ENCODE measurements around the gene SLC9A8.
"Not testable (repeated sequence)": the region's sequence is repeated elsewhere in the genome, so short reads cannot be mapped to it uniquely, and the experiment has no call there.

Gene SLC9A8

DNA sequence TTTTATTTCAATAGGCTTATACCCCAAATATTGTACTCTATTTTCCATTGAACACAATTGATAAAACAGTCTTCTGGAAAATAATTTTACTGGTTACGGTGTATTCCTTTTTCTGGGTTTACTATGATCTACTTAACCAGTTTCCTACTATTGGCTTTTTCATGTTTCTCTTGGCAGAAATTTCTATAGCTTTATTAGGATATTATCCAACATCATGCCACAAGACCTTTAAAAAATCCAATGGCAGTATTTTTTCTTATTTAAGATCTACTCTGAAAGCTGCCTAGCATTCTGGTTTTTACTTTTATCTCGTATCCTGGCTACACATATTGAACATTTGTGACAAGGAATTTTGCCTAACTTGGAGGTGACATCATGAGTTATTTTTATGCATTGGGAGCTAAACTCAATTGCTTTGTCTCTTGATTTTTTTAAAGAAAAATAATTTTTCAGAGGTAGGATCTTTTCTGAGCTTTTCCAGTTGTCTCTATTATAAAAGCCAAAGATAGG is 45.5 kb downstream of the SLC9A8 start:
- H3K36me3 ChIP-seq (ENCODE audit: insufficient read depth, low read length) = peaks cover 22% of the 10 kb centered on the region

DNA sequence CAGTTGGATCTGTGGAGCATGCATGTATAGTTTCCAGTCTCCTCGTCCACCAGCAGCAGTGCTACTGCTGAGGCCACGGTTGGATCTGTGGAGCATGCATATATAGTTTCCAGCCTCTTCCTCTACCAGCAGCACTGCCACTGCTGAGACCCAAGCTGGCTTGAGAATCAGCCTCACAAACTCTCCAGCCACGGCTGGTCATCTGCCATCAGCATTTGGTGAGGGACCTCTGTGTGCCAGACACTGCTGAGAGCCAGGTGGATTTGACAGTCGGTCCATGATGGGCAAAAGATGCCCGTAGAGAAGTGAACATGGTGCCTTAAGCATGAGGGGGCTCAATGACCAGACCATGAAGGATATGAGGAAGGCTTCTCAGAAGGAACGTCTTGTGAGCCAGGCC is 46.4 kb downstream of the SLC9A8 start:
- H3K4me3 ChIP-seq (ENCODE audit: low read length) = no peak overlapping the region
- peaks cover under 1% of the 10 kb centered on the region for H3K4me1 ChIP-seq (ENCODE audit: control insufficient read depth, insufficient read depth, low read length)
- peaks cover 19% of the 10 kb centered on the region for H3K36me3 ChIP-seq (ENCODE audit: insufficient read depth, low read length)
- no peaks in the 10 kb centered on the region for H3K9me3 ChIP-seq (replicated peaks; ENCODE audit: low read length)
- H3K4me2 ChIP-seq (ENCODE audit: low read length) = no peak overlapping the region
- no peaks in the 10 kb centered on the region for H3K27me3 ChIP-seq (ENCODE audit: control insufficient read depth, insufficient read depth, low read length)
- no peak overlapping the region for H3K9ac ChIP-seq (ENCODE audit: low read depth, low read length)

More for the DNA sequence above, 45.5 kb downstream of the SLC9A8 start:
- H3K4me2 ChIP-seq (ENCODE audit: low read length) = no peak overlapping the region
- H3K9me3 ChIP-seq (replicated peaks; ENCODE audit: low read length) = no peaks in the 10 kb centered on the region
- H3K27me3 ChIP-seq (ENCODE audit: control insufficient read depth, insufficient read depth, low read length) = no peaks in the 10 kb centered on the region
- H3K4me3 ChIP-seq (ENCODE audit: low read length) = no peak overlapping the region
- H3K9ac ChIP-seq (ENCODE audit: low read depth, low read length) = no peak overlapping the region
- H3K4me1 ChIP-seq (ENCODE audit: control insufficient read depth, insufficient read depth, low read length) = peaks cover 9% of the 10 kb centered on the region

- peaks cover 19% of the 10 kb centered on the region for H3K36me3 ChIP-seq (ENCODE audit: insufficient read depth, low read length)
- H3K4me3 ChIP-seq (ENCODE audit: low read length) = no peak overlapping the region
- H3K9ac ChIP-seq (ENCODE audit: low read depth, low read length) = no peak overlapping the region
- no peaks in the 10 kb centered on the region for H3K4me1 ChIP-seq (ENCODE audit: control insufficient read depth, insufficient read depth, low read length)
- H3K4me2 ChIP-seq (ENCODE audit: low read length) = no peak overlapping the region
- no peaks in the 10 kb centered on the region for H3K9me3 ChIP-seq (replicated peaks; ENCODE audit: low read length)
- H3K27me3 ChIP-seq (ENCODE audit: control insufficient read depth, insufficient read depth, low read length) = no peaks in the 10 kb centered on the region
Measured at GRCh38 chr20:49859807-49860206, 47.2 kb downstream of the SLC9A8 start.

GRCh38 chr20:49861232-49861631 is 48.6 kb downstream of the SLC9A8 start:
- H3K36me3 ChIP-seq (ENCODE audit: insufficient read depth, low read length) = peaks cover 20% of the 10 kb centered on the region

DNA sequence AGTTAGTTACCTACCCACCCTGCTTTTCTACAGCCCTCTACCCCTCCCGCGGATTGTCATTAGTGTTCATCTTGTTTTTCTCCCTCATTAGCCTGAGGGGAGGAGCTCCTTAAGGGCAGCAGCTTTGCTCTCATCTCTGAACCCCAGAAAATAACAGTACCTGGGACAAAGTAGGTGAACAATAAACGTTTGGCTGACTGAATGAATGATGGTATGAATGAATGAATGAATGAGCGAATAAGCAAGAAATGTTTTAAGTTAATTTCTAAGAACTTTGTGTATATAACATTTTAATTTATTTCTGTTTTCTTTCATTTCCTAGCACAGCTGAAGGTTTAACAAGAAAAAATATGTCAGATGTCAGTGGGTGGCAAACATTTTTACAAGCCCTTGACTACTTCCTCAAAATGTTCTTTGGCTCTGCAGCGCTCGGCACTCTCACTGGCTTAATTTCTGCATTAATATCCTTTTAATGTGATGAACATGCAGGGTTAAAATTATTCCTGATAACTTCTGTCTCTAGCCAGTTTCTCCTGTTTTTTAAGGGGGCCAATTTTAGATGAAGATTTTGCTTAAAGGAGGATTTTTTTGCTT is 50.1 kb downstream of the SLC9A8 start:
- H3K9ac ChIP-seq (ENCODE audit: low read depth, low read length) = no peak overlapping the region
- H3K36me3 ChIP-seq (ENCODE audit: insufficient read depth, low read length) = peaks cover 17% of the 10 kb centered on the region
- no peak overlapping the region for H3K4me3 ChIP-seq (ENCODE audit: low read length)
- no peak overlapping the region for H3K4me2 ChIP-seq (ENCODE audit: low read length)
- H3K4me1 ChIP-seq (ENCODE audit: control insufficient read depth, insufficient read depth, low read length) = peaks cover 6% of the 10 kb centered on the region
- no peaks in the 10 kb centered on the region for H3K27me3 ChIP-seq (ENCODE audit: control insufficient read depth, insufficient read depth, low read length)
- H3K9me3 ChIP-seq (replicated peaks; ENCODE audit: low read length) = no peaks in the 10 kb centered on the region

More at GRCh38 chr20:49861232-49861631, 48.6 kb downstream of the SLC9A8 start:
- H3K4me1 ChIP-seq (ENCODE audit: control insufficient read depth, insufficient read depth, low read length); H3K9me3 ChIP-seq (replicated peaks; ENCODE audit: low read length); H3K27me3 ChIP-seq (ENCODE audit: control insufficient read depth, insufficient read depth, low read length); H3K4me2 ChIP-seq (ENCODE audit: low read length); H3K9ac ChIP-seq (ENCODE audit: low read depth, low read length); H3K4me3 ChIP-seq (ENCODE audit: low read length): not testable (repeated sequence)

DNA sequence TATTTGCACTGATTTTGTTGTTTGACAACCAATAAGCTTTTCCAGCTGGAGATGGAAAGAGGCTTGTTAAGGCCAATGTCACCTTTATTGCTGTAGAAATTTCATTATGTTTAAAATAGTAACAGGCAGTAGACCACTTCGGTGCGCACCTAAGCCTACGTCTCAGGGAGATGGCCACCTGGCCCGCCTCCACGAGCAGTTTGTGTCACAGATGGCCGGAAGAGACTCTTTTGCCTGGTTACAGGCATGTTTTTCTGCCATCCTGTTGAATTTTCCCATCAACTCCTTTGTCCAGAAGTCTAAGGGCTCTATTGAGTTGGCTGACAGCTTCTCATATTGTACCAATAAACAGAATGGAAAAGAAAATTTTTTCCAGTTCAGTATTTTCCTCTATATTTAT is 51.0 kb downstream of the SLC9A8 start:
- Histone ChIP-seq H3K4me1 (ENCODE audit: control insufficient read depth, insufficient read depth, low read length) (peaks cover 6% of the 10 kb centered on the region), H3K36me3 (ENCODE audit: insufficient read depth, low read length) (peaks cover 15% of the 10 kb centered on the region), H3K9ac (ENCODE audit: low read depth, low read length) (no peak overlapping the region), H3K4me2 (ENCODE audit: low read length) (no peak overlapping the region), H3K27me3 (ENCODE audit: control insufficient read depth, insufficient read depth, low read length) (no peaks in the 10 kb centered on the region), H3K9me3 (replicated peaks; ENCODE audit: low read length) (no peaks in the 10 kb centered on the region), H3K4me3 (ENCODE audit: low read length) (no peak overlapping the region)

DNA sequence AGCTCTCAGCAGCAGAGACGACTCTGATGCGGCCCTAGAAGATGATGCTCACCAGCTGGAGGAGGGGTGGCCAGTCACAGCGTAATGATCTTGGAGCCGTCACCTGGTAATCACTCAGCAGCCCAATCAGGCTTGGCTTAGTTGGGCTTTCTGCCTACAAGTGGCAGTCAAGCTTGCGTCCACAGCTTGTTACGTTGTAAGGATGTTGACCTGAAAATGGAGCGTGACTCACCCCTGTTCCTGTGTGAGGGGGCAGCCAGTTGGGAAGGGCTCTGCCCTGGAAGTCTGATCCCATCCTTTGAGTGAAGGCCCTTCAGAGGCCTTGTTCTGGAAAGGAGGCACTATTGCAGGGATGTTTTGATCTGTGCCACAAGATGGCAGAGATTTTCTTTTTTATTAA is 52.9 kb downstream of the SLC9A8 start:
- Histone ChIP-seq H3K36me3 (ENCODE audit: insufficient read depth, low read length) (peaks cover 12% of the 10 kb centered on the region), H3K4me1 (ENCODE audit: control insufficient read depth, insufficient read depth, low read length) (peaks cover 6% of the 10 kb centered on the region)

DNA sequence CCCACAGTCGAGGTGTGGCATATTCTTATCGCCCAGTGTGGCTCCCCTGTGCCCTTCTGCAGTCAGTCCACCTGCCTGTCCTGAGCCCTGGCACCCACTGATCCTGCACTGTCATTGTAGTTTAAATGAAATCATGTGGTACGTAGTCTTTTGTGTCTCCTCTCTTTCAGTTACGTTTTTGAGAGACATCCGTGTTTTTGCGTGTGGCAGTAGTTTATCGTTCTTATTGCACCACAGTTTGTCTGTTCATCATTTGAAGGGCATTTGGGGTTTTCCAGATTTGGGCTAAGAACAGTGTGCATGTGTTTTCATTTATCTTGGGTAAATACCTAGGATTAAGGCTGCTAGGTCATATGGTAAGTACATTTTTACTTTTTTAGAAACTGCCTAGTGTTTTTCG is 53.4 kb downstream of the SLC9A8 start:
- no peaks in the 10 kb centered on the region for H3K9me3 ChIP-seq (replicated peaks; ENCODE audit: low read length)
- no peak overlapping the region for H3K9ac ChIP-seq (ENCODE audit: low read depth, low read length)
- peaks cover 12% of the 10 kb centered on the region for H3K36me3 ChIP-seq (ENCODE audit: insufficient read depth, low read length)
- H3K4me3 ChIP-seq (ENCODE audit: low read length) = no peak overlapping the region
- H3K27me3 ChIP-seq (ENCODE audit: control insufficient read depth, insufficient read depth, low read length) = no peaks in the 10 kb centered on the region
- peaks cover 6% of the 10 kb centered on the region for H3K4me1 ChIP-seq (ENCODE audit: control insufficient read depth, insufficient read depth, low read length)
- H3K4me2 ChIP-seq (ENCODE audit: low read length) = no peak overlapping the region

More for the DNA sequence above, 52.9 kb downstream of the SLC9A8 start:
- no peak overlapping the region for H3K4me3 ChIP-seq (ENCODE audit: low read length)
- H3K4me2 ChIP-seq (ENCODE audit: low read length) = no peak overlapping the region
- H3K9me3 ChIP-seq (replicated peaks; ENCODE audit: low read length) = no peaks in the 10 kb centered on the region
- H3K27me3 ChIP-seq (ENCODE audit: control insufficient read depth, insufficient read depth, low read length) = no peaks in the 10 kb centered on the region
- H3K9ac ChIP-seq (ENCODE audit: low read depth, low read length) = no peak overlapping the region

- peaks cover 12% of the 10 kb centered on the region for H3K36me3 ChIP-seq (ENCODE audit: insufficient read depth, low read length)
Measured at GRCh38 chr20:49867453-49868215, 55.0 kb downstream of the SLC9A8 start.

DNA sequence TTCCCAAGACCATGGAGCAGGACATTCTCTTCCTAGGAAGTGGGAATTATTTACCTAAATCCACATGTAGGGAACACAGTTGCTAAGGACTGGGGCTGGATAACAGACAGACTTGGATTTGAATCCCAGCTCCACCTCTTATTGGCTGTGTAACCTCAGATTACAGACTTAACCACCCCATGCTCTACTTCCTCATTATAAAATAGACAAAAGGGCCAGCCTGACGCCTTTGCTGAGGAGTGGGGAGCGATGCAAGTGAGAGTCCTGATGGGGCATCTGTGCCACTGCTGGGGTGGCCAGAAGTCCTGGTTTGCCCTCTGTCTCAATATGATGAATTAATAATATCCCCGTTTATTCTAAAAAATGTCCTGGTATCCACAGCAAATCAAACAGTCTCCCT is 55.9 kb downstream of the SLC9A8 start:
- Histone ChIP-seq H3K36me3 (ENCODE audit: insufficient read depth, low read length) (peaks cover 12% of the 10 kb centered on the region), H3K9ac (ENCODE audit: low read depth, low read length) (no peak overlapping the region)

More at GRCh38 chr20:49867453-49868215, 55.0 kb downstream of the SLC9A8 start:
- Histone ChIP-seq H3K27me3 (ENCODE audit: control insufficient read depth, insufficient read depth, low read length) (no peaks in the 10 kb centered on the region), H3K9ac (ENCODE audit: low read depth, low read length) (no peak overlapping the region), H3K4me1 (ENCODE audit: control insufficient read depth, insufficient read depth, low read length) (peaks cover 14% of the 10 kb centered on the region), H3K9me3 (replicated peaks; ENCODE audit: low read length) (no peaks in the 10 kb centered on the region), H3K4me3 (ENCODE audit: low read length) (no peak overlapping the region), H3K4me2 (ENCODE audit: low read length) (no peak overlapping the region)

DNA sequence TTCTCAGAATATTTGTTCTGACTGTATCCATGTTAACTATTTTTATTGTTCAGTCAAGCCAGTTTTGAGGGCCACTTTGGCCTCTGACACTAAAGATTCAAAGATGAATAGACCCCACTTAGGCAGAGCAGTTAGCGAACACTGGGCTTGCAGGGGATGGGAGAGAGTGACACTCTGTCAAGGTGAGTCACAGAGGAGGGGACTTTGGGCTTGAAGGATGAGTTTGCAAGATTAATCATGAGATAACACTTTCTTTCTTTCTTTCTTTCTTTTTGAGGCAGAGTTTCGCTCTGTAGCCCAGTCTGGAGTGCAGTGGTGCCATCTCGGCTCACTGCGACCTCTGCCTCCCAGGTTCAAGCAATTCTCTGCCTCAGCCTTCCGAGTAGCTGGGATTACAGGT is 56.3 kb downstream of the SLC9A8 start:
- no peaks in the 10 kb centered on the region for H3K9me3 ChIP-seq (replicated peaks; ENCODE audit: low read length)
- H3K4me3 ChIP-seq (ENCODE audit: low read length) = no peak overlapping the region
- no peaks in the 10 kb centered on the region for H3K27me3 ChIP-seq (ENCODE audit: control insufficient read depth, insufficient read depth, low read length)
- peaks cover 17% of the 10 kb centered on the region for H3K4me1 ChIP-seq (ENCODE audit: control insufficient read depth, insufficient read depth, low read length)
- H3K4me2 ChIP-seq (ENCODE audit: low read length) = no peak overlapping the region
- peaks cover 12% of the 10 kb centered on the region for H3K36me3 ChIP-seq (ENCODE audit: insufficient read depth, low read length)
- no peak overlapping the region for H3K9ac ChIP-seq (ENCODE audit: low read depth, low read length)

More for the DNA sequence above, 55.9 kb downstream of the SLC9A8 start:
- H3K4me1 ChIP-seq (ENCODE audit: control insufficient read depth, insufficient read depth, low read length) = peaks cover 17% of the 10 kb centered on the region
- H3K4me2 ChIP-seq (ENCODE audit: low read length) = no peak overlapping the region
- H3K4me3 ChIP-seq (ENCODE audit: low read length) = no peak overlapping the region
- no peaks in the 10 kb centered on the region for H3K27me3 ChIP-seq (ENCODE audit: control insufficient read depth, insufficient read depth, low read length)
- H3K9me3 ChIP-seq (replicated peaks; ENCODE audit: low read length) = no peaks in the 10 kb centered on the region
